ENCODE data around the gene G0S2.

G0S2 gene, protein sequence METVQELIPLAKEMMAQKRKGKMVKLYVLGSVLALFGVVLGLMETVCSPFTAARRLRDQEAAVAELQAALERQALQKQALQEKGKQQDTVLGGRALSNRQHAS

DNA sequence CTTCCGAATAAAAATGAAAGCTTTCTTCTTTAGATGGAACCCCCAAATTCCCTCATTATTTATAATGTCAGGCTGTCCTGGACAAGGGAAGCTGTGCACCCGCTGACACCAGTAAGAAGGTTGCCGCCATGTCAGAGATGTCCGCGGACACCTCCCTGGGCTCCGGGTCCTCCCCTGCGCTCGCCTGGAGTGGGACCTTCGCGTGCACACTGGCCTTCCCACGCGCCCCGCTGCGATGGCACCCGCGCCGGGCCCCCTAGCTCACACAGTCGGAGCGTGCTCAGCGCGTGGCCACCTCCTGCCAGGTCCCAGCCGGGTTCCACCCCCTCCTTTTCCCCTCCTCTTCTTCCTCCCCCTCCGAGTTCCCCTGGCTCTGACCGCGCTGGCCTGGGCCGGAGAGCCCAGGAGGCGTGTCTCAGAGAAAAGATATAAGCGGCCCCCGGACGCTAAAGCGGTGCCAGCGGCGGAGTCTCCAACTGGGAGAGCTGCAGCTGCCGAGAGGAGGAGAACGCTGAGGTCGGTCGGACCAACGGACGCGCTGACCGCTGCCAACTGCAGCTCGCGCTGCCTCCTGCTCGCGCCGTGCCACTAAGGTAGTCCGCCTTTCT, at the start of gene G0S2:
G0S2 (plus strand) TSS at position 456 of the 608 bp plus-strand sequence. CDS start 273 bp downstream, outside the sequence.
- peak in 1 of 2 donors; percentile 34 for DNase-seq (ENCODE audit: low read depth in 2 of 2)

DNA sequence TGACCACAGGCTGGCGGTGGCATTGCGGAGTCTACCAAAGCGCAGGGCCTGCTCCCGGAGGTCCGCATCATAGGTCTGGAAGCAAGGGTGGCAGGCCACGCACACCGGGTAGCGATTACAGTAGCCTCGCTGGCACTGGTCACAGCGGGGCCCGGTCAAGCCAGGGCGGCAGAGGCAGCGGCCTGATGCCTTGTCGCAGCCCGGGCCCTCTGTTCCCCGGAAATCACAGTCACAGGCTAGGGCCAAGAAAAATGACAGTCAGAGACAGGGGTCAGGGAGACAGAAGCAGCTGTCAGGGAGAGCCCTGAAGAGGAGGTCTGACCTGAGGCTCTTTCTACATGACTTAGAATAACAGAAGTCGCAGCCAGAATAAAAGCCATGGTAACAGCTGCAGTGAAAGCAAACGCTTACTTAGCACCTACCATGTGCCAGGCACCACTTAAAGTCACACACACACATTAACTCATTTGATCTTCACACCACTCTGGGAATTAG, 49.4 kb upstream of the G0S2 start:
- DNase-seq (ENCODE audit: low read depth in 2 of 2): no peak

DNA sequence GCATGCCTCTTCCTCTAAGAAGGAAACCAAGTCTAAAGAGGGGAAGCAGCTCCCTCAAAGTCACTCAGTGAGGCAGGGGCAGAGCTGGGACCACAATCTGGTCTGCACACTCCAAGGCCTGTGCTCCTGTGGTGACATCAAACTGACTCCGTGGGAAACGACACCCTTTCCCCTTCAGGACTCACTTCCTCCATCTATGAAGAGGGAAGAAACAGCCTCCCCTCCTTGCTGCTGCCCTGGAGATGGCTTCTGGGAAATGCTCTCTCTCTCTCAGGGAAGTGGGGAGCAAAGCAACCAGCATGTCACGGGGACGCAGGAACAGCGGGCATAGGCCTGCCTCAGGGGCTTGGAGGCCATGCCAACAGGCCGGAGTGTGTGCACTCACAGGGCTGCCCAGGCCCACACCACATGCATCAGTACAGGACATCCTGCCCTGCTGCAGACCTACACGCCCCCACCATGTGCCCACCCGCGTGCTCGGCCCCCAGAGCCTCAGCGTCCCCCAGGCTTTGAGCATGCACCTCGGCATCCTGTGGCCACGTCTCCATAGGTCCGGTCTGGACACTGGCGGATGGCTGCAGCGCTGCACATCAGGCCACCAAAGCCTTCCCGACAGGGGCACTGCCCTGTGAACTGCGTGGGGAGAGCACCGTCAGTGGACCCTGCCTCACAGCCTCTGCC, 48.7 kb upstream of the G0S2 start:
- no peak for DNase-seq (ENCODE audit: low read depth in 2 of 2)

DNA sequence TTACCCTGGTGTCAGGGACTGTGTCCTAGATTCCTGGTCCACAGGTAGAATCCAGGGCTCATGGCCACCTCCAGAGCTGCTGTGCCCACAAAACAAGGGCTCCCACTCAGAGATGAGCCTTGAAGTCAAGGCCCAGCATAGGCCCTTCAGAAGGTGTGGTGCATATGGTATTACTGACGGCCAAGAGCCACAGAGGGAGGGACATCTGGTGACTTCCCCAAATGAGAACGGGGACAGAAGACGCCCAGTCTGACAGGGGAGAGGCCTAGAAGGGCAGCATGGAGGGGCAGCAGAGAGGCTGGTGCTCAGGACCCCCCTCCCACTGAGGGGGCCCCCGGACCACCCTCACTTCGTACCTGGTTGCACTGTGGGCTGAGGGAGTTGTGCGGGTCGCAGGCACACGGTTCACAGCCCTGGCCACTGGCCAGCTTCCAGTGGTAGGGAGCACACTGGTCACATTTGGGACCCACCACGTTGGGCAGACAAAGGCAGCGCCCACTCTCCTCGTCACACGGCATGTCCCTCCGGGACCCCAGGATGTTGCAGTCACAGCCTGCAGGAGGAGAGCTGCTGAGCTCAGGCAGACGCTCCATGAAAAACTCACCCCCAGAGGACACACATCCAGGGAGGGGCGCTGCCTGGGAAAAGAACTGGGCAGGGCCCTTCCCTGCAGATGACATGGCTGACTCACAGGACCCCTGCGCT, 48.0 kb upstream of the G0S2 start:
- DNase-seq (ENCODE audit: low read depth in 2 of 2): no peak

DNA sequence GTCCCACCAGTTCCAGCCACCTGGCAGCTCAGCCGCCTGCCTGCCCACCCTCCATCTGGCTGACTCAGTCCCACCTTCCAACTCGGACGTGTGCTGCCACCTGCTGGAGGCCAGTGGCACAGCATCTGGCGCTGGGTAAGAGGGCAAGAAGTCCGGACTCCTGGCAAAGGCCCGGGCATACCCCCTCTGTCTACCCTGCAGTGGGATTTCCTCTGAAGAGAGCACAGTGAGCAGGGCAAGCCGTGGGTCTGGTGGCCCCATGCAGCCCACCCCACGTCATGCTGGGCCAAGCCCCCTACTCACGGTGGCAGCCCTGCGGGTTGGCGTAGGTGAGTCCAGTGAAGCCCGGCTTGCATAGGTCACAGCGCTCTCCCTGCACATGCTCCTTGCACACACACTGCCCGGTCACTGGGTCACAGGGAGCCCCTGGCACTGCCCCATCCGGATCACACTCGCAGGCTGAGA, 47.4 kb upstream of the G0S2 start:
- DNase-seq (ENCODE audit: low read depth in 2 of 2): peak; percentile 74 to 80

DNA sequence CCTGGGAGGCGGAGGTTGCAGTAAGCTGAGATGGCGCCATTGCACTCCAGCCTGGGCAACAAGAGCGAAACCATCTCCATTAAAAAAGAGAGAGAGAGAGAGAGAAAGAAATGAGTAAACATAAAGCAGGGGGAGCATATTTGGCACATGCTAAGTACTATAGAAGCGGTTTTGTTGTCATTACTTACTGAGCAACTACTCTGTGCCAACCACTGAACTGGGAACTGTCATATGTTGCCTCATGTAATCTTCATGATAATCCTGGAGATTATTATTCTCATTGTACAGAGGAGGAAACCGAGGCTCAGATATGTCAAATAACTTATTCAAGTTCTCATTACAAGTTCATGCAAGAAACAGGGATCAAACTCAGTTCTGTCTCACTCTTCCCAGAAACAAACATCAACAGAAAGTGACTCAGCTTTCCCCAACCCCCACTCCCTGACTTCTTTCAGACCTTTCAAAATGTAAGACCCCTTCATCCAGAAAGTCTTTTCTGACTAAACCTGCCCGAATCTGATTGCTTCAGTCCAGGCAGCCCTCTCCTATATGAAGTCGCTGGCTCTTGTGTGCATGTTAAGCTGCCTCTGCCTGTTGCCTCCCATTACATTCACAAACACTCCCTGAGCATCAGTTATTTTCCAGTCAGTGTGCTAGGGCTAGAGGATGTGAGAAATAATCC, 46.5 kb upstream of the G0S2 start:
- DNase-seq (ENCODE audit: low read depth in 2 of 2): no peak

DNA sequence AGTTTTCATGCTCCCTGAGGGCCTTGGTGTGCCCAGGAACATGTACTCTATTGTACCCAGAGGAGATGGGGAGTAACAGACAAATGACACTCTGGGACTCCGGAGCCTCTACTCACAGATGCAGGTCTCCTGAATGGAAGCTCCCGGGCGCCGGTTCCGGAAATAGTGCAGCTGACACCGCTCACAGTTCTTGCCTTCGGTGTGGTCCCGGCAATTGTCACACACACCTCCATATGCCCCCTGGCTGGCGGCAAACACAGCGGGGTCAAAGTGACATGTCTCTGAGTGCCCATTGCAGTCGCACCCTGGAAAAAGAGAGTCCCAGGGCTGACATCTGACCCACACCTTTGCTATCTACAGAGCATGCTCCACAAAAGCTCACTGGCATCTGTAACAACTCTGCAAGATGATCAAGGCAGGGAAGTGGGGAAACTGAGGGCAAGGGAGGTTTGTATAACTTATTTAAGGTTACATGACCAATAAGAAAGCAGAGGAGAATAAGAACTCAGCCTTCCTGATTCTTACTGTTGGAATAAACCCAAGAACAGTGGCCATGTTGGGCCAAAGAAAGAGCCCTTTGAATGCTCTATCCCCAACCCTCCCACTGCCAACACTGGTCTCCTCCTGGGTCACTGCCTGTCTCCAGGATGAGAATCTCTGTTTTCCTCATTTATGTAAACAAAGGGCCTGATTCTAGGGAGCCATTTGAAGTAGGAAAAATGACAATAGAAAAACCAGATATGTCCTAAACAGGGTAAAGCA, 45.4 kb upstream of the G0S2 start:
- no peak for DNase-seq (ENCODE audit: low read depth in 2 of 2)

DNA sequence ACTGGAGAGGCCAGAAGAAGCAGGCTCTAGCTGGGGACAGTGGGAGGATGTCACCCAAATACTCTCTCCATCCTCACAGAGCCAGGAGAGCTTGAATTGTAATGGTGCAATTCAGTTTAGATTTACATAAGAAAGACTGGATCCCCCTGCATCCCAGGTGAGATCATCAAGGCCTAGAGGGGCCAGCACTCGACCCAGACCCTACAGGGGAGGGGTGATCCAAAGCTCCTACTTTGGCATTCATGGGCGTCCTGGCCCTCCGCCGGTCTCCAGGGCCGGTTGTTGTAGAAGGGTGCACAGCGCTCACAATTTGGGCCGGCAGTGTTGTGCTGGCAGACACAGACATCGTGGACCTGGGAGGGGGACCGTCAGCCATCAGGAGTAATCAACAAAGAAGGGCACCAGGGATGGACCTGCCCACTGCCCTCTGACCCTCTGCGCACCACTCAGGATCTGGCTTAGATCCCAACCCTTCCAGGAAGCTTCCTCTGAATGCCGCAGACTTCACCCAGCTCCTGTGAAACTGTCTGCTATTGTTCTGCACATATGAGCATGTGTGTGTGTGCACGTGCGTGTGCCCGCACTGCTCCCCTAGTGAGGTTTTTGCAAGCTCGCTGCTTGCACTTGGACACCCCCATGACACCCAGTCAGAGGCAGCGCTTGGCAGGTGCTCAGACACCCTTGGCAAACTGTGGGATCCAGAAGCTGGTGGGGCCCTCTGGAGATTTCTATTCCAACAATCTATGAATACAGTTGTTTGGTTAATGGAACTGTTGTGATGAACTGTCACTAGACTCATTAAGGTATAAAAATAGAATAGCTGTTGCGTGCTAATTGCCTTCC, 44.6 kb upstream of the G0S2 start:
- DNase-seq (ENCODE audit: low read depth in 2 of 2): no peak

DNA sequence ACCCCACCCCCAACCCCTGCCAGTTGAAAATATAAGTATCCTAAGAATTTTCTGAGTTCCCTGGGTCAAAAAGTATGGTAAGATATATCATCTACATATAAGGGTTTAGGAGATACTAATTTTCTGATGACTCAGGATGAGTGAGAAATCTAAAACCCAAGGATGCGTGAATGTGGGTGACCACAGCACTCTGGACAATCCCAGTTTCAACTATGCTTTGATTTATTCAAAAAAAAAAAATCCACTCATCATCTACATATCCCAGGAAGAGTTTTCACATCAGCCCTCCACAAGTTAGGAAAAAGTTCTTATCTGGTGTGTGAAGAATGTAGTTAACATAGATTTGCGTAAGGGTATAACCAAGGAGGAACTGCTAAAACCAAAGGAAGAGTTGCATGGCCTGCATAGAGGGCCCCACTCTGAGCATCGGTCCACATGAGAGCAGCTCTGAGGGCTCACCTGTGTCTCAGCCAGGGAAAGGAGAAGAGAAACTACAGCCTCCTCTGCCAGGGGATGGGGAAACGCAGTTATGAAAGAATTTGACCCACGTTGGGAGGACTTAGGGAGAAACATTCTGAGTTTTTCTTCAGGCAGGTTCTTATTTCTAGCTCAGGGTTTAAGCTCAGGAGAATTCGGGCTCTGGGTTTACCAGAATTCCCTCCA, 41.7 kb upstream of the G0S2 start:
- no peak for DNase-seq (ENCODE audit: low read depth in 2 of 2)

DNA sequence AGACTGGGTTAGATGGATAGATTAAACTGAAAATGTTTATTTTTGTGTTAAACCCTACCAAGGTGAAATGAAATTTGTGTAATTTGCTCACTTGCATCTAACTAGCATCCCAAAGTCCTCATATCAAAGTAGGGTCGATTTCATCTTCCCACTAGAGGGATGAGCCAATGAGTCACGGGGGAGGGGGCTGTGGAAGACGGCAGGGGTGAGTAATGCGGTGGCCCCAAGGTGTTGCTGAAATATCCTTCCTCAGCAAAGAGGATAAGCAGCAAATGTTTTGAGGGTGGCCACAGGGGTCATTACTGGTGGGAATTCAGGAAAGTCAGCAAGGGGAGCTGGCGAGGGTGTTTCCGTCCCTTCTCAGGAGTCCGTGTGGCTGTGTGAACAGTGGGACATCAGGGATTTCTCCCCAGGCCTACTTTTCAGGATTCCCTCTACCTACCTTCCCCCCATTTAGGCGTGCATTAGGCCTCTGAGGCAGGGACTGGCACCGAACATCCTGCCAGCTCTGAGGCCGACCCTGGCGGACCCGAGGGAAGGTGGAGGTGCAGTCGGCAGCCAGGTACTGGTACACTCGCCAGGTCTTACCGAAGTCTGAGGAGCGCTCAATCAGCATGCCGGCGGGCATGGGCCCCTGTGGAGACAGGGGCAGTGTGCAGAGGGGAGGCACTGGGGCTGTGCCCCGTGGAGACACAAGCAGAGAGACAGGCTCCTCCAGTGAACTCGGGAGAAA, 41.0 kb upstream of the G0S2 start:
- no peak for DNase-seq (ENCODE audit: low read depth in 2 of 2)

DNA sequence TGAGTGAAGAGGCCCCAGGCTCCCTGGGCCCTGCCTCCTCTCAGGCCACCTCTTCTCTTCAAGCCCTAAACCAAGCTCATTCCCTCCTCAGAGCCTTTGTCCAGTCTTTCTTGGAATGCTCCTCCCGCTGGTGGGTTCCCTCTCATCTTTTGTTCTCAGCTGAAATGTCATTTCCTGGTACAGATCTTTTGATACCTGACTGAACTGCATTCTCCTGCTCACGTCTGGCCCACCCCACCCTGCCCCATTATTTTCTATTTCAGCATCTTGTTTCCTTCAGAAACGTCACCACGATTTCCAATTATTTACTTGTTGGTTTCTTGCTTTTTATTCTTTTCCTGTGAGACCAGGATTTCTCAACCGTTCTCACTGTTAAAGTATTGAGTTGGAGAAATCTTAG, 39.4 kb upstream of the G0S2 start:
- no peak for DNase-seq (ENCODE audit: low read depth in 2 of 2)

DNA sequence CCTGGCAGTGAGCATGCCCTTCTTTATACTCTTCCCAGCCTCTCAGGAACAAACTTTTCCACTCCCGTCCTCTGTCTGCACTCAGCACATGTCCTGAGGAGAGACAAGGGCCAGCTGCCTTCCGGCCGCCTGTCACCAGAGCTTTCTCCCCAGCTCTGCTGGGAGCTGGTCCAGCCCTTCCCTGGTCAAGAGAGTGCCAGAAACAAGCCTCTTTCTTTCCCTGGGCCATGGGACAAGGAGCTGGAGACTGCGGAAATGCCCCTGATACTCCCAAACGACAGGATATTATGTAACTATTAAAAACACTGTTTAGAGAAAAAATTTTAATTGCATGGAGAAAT, 33.4 kb upstream of the G0S2 start:
- no peak for DNase-seq (ENCODE audit: low read depth in 2 of 2)

DNA sequence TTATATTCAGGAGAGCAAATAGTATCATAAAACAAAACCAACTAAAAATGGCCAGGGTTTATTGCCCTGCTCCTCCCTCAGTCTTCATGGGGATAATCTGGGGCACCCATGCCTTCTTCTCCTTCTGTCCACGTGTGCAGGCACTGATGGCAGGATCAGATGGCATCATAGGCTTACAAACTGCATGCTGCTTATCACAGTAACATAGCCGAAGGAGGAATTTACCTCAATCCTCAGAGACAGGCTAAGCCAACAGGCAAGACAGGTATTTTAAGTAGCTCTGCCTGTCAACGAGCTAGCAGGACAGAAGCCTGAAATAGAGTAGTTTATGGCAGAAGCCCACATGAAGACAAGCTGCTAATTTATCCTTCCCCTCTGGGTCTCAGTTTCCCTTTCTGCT, 32.4 kb upstream of the G0S2 start:
- DNase-seq (ENCODE audit: low read depth in 2 of 2): no peak

DNA sequence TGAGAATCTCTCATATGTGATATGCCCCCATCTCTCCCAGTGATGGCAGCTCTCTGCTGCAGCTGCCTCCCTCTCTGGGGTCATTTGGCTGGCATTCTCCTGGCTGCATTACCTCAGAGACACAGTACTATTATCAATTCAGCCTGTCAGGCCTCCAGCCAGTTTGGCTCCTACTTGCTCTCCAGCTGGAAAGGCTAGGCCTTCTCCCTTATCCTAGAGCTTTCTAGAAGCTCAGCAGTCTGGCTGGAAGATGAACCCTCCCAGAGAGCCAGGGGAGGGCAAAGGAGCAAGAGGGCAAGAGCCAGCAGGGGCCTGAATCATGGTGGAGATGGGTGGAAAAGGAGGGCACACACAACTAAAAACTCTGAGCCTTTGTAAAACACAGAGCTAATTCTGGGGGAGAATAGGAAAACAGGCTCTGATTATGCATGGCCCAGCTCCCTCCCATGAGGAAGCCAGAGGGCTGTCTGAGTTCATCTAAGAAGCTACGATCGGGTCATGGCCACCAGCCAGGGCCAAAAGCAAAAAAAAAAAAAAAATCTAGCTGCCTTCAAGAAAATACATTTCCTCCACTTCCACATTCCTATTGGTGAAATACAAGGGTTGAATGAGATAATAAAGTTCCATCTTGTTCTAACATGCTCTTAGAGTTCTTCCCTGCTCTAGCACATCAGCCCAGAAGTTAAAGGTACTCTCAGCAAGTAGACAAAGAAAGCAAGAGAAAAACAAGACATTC, 31.8 kb upstream of the G0S2 start:
- no peak for DNase-seq (ENCODE audit: low read depth in 2 of 2)

DNA sequence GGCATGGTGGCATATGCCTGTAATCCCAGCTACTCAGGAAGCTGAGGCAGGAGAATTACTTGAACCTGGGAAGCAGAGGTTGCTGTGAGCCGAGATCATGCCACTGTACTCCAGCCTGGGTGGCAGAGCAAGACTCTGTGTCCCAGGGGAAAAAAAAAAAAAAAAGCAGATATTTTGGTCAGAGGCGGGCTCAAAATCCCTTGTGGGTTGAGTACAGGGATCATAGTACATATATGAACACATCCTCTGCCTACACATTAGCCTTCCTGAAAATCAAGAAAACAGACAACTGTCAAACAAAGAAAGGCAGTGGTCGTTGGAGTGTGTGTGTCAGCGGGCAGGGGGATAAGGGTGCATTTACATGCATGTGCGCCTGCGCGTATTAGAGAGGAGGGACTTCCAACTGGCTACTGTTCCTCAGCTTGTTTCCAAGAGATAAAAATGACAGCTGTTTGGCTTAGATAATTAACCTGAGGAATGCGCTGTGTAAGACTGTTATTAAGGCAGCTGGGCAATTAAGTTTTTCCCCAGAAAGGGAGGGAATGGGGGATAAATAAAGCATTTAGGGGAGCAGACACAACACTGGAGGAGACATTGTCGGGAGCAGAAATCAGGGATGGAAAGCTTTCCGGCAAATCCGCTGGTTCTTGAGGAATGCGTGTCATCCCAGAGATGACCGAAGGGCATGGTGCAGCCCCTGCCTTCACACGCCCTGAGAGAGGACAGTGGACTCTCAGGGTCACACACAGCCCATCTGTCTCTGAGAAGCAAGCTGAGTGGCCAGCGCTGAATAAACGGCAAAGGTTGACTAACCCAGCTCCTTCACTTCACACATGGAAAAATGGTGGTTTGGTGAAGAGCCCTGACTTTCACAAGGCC, 29.4 kb upstream of the G0S2 start:
- no peak for DNase-seq (ENCODE audit: low read depth in 2 of 2)

DNA sequence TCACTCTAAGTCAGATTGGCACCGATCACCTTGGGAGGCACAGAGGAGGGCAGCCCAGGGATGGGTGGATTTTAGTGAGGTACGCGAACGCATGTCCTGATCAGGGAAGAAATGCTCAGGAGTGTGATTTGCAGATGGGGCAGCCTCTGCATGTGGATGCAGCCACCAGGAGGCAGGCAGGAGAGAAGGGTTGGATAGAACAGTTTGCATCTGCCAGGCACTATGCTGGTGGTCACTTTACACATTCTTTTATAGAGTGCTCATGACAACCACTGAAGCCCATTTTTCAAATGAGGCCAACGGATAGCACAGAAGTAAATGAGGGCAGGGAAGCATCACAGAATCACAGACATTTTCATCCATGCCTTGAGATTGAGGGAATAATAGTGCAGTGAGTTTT, 28.7 kb upstream of the G0S2 start:
- DNase-seq (ENCODE audit: low read depth in 2 of 2): no peak

DNA sequence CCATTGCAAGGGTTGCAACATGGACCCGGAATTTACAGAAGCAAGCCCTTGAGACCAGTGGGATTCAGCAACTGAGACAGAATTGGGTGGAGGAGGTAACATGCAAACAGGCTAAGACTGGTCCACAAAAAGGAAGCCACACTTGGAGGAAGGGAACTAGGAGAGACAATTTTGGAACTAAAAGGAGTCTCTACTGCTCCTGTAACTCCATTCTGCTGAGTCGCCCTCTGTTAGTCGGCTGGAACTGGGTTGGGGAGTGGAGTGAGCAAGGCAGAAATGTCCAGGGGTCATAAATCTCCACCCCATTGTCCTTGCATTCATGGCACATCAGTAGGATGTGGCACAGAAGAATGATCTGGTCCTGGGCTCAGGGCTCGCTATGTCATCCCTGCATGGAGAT, 28.1 kb upstream of the G0S2 start:
- DNase-seq (ENCODE audit: low read depth in 2 of 2): no peak

DNA sequence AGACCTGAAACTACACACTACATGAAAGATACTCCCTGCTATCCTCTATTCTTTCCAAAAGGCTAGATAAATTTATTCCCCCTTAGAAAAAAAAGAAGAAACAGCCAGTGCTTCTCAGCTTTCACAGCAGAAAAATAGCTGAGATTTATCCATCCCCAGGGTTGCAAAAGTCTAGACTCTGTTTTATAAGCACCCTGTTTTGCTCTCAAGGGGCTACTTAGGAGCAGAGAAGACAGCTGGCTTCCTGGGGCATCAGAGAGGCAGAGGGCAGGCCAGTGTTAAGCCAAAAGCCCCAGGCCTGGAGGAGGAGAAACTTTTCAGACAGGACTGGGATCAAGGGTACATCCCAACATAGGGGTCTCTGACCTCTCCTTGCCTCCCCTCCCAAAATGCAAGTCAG, 26.9 kb upstream of the G0S2 start:
- no peak for DNase-seq (ENCODE audit: low read depth in 2 of 2)

Data from stimulated activated CD4-positive, alpha-beta T cell treated with anti-CD3 and anti-CD28 coated beads, Interleukin-1b, Interleukin-23, amount 100 ng/mL, for 4 hours (primary cell).